GM18520 (cell line): ENCODE data around the gene MACROH2A1.

ENCODE experiments used
- ATAC-seq: cut with Tn5 transposase; IDR thresholded peaks from one replicate; pipeline ENCODE4 v1.9.1; 2021; ENCODE audit not compliant: unreplicated experiment

MACROH2A1 gene

DNA sequence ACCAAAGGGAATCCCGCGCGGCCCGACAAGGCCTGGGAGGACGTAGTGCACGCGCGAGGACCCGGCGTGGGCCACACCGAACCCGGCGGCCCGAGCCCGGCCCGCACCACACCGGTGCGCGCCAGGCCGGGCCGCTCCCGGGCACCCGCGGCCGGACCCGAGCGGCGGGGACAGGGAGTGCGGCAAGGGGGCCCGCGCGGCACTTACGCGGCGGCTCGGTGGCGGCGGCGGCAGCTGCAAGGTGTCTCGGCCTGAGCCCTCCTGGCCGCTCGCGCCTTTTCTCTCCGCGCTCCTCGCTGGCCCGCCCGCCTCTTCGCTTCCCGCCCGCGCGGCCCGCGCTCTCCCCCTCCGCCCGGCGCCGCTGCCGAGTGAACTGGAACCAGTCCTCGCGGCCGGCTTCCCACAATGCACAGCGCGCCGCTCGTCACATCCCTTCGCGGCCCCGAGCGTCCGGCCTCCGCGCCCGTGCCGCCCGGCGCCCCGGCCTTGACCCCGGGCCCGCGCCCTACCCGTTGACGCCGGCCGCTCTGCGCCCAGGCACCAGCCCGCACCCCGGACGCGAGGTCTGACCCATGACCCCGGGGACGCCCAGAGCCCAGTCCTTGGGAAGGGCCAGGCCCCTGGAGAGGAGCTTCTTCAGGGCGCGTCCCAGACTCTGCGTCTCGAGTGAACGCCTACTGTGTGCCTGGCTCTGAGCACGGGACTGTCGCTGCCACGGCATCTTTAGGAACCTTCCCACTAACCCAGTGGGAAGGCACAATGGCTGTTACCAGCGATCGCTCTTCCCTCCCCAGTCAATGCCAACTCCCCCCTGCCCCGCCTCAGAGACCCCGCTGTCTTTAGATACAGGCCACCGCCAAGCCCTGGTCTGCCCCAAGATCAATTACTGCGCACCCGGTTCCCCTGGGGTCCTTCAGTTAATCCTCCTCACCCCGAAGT is at the start of gene MACROH2A1:
TSS of gene MACROH2A1 (minus strand) at position 377 of the 939 bp plus-strand sequence. CDS start 10,138 bp downstream, outside the sequence.
- ATAC-seq: peak; percentile 87

- no peak for ATAC-seq
Observed at GRCh38 chr5:135448071-135448739, 49.2 kb upstream of the MACROH2A1 start.

DNA sequence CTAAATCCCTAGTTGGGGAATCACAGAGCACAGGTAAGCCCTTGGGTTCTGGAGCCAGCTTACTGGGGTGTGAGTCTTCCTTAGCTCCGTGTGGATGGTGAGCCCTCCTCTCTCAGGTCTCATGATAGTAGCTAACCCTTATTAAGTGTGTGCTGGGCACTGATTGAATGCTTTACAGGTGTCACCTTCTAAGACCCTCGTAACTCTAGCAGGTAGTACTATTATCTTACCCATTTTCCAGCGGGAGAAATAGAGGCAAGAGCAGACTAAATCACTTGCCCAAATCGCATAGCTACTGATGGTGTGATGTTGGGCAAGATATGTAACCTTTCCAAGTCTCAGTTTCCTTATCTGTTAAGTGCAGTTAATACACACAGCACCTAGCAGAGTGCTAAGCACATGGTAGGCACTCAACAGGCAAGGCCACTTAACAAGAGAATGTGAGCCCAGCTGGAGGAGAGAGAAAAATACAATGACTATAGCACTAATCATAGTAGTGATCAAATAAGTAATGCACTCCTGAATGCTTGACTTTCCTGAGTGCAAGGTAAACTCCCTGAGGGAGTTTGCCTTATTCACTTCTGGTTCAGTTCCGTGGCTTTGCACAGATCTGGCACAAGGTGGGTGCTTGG is 48.4 kb upstream of the MACROH2A1 start, which contains the start of gene DCANP1:
TSS of gene DCANP1 (minus strand) at position 51 of the 632 bp plus-strand sequence. CDS start 240 bp downstream, outside the sequence.
- no peak for ATAC-seq

GRCh38 chr5:135446615-135447014 is 47.6 kb upstream of the MACROH2A1 start:
- no peak for ATAC-seq

- no peak for ATAC-seq
Observed at GRCh38 chr5:135446206-135446605, 47.2 kb upstream of the MACROH2A1 start.

DNA sequence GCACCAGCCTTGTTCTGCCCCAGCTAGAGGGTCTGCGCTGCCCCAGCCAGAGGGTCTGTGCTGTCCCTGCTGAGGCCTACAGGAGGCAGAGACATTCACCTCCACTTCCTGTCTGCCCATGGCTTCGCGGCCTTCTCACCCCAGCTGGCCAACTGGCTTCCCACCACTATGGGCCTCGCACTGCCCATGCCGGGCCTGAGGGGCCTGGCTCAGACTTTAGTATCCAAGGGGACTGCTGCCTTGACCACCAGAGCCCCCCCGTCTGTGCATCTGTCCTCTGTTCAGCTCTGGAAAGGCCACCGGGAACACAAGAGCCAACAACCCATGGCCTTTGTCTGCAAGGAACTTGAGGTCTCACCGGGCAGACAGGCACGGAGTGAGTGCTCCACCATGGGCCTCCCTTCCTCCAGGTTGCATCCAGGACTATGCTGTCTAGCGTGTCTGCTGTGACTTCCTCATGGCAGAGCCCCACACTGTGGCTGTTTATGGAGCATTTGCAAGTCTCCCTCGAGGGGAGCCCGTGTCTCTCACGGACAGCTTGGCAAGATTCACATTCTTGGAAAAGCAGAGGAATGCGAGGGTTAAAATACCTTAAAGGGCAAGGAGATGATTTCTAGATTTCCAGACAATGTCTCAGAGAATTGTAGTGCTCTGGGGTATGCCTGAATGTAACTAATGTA is 46.4 kb upstream of the MACROH2A1 start:
- no peak for ATAC-seq

- ATAC-seq: no peak
Observed at GRCh38 chr5:135444881-135445280, 45.9 kb upstream of the MACROH2A1 start.

DNA sequence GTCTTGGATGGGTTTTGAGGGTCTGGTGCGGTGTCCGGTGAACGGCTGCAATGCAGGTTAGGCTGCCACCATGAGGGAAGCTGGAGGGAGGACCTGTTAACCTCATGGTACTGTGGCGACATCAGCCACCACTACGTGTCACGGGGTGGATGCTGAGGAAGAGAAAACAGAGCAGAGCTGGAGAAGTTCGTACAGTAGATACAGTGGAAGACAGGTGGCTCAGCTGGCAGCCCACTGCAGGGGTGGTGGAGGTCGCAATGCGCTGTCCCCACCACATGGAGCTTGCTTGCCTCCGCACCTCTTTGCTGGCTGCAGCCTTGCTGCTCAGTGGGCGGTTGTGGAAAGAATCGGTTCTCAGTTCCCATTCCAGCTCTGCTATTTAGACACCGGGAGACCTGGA is 45.3 kb upstream of the MACROH2A1 start:
- no peak for ATAC-seq

- no peak for ATAC-seq
Observed at GRCh38 chr5:135443161-135443960, 44.3 kb upstream of the MACROH2A1 start.

- no peak for ATAC-seq
Observed at GRCh38 chr5:135442431-135443160, 43.6 kb upstream of the MACROH2A1 start.

DNA sequence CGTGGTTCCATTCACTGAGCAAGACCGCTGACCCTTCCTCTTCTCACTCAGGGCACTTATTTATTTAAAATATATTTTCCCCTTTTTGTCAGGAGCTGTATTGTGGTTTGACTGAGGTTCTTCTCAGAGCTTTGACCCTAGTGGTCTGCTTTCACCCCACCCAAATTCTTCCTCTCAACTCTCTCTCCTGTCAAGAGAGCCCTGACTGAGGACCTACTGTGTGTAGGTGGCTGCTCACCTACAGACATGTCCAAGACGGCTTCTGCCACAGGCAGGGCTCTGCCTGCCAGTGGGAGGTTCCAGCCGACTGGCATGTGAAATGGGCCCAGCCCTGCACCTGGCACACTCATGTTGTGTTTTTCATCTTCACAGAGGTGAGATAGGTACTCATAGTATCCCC is 42.9 kb upstream of the MACROH2A1 start:
- ATAC-seq: no peak

- ATAC-seq: no peak
Observed at GRCh38 chr5:135441350-135441831, 42.4 kb upstream of the MACROH2A1 start.

DNA sequence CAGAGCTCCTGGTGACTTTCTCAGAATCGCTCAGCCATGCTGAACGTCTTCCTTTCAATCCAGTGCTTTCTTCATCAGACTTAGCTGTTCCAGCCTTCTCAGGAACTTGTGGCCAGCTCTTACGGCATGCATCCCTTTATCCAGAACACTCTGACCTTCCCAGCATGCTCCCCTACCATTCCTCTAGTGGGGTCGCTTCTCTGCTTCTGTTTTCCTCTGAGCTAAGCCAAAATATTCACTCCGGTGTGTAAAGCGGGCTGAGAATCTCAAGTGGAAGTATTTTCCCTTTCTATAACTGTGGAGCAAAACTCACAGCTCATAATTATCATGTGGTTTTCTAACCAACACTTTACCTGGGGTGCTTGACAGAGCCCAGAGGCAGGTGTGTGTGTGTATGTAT is 41.9 kb upstream of the MACROH2A1 start:
- ATAC-seq: no peak

DNA sequence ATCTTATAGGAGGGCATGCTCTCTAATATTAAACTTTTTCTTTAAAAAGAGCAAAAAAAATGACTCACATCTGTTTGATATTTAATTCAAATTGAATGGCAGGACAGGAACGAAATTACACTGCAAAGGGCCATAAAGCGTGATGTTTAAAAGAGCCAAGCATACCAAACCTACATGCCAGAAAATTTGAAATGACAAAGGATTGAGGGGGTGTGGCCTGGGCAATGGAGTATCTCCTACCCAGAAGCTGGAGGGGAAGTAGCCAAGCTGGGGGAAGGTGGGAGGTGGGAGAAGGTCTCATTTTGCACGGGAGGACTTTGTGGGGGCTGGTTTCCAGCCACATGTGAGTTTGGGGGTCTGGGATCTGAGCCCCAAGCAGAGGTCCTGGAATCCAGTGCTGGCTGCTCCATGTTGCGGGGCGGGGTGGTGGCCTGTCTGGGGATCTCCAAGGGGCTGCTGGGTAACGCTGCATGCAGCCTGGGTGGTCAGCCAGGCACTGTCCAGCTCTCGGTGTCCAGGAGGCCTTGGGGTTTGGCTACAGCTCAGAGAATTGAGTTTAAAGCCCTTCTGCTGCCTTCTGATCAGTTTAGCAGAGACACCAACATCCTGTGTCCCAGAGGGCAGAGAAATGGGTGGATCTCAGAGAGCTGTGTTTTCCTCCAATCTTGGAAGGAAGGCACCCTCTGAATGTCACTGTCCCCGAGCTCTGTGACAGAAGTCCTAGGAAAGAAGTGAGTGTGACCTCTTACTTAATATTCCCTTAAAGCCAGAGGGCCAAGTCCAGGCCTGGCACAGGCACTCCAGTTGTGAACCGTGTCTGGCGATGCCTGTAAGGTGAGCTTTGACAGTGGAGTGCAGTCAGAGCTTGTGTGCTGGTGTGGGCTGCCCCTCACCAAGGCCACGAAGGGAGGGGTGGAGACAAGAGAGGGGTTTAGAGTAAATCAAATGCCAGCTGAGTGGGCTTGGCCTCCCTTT is 40.5 kb upstream of the MACROH2A1 start:
- no peak for ATAC-seq

DNA sequence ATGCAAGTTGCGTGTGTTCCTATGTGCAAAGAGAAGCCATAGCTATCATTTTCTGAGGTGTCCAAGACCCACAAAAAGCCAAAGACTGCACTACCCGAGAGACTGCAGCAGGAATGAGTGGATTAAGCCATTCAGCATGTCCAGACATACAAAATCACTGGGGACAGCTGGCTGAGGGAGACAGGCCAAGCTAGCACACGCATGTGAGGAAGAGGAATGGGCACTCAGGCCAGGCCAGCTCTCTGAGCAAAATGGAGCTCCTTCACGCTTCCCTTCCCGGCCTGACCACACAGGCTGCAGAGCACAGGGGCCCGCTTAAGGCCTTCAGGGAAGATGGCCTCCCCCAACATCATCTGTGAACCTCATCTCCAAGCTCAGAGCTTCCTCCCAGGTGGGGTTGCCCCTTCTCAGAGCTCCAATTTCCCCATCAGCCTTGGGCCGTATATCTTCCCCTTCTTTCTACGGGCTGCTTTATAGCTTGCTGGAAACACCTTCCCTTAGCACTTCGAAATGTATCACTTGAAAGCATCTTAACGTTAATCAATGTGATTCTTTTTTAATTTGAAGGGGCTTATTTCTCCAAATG is 39.7 kb upstream of the MACROH2A1 start:
- no peak for ATAC-seq

GRCh38 chr5:135437796-135438560 is 38.9 kb upstream of the MACROH2A1 start:
- no peak for ATAC-seq

- no peak for ATAC-seq
Observed at GRCh38 chr5:135437422-135437795, 38.4 kb upstream of the MACROH2A1 start.
